Neutrophil (primary cell): Measurements from ENCODE around the gene GPATCH4.

ENCODE experiments used
- H3K27ac ChIP-seq: fragments of 200-600 bp; sonication (generic); 2 replicates; pipeline ENCODE4 v1.5.1; 2016; ENCODE audit warnings: mild to moderate bottlenecking, moderate library complexity
- H3K27me3 ChIP-seq: fragments of 200-600 bp; sonication (generic); 2 replicates; pipeline ENCODE4 v1.6.0; 2016; ENCODE audit warnings: mild to moderate bottlenecking
- H3K36me3 ChIP-seq: fragments of 200-600 bp; sonication (generic); 2 replicates; pipeline ENCODE4 v1.5.1; 2017
- H3K4me1 ChIP-seq, 2 experiments: fragments of 200-600 bp in 1 of 2; sonication (generic) in 1 of 2; 1 replicate in 1 of 2; 2 replicates in 1 of 2; pipeline versions ENCODE4 v1.5.1 to v1.6.1; 2013 to 2016; ENCODE audit warnings: low read depth in 1 of 2, low read length in 1 of 2, mild to moderate bottlenecking in 1 of 2, moderate library complexity in 1 of 2; ENCODE audit not compliant: control insufficient read depth in 1 of 2, insufficient read depth in 1 of 2
- H3K4me3 ChIP-seq, 2 experiments: fragments of 200-600 bp in 1 of 2; sonication (generic) in 1 of 2; 1 replicate in 1 of 2; 2 replicates in 1 of 2; pipeline ENCODE4 v1.5.1; 2013 to 2016; ENCODE audit warnings: low read depth in 1 of 2, low read length in 1 of 2, mild to moderate bottlenecking in 1 of 2, moderate library complexity in 1 of 2
- H3K9me3 ChIP-seq: fragments of 200-600 bp; sonication (generic); 2 replicates; pipeline ENCODE4 v1.5.1; 2016
- CTCF ChIP-seq: fragments of 200-600 bp; sonication (generic); IDR thresholded peaks from 2 replicates; pipeline ENCODE4 v1.5.1; 2016; ENCODE audit warnings: antibody characterized with exemption

GPATCH4 gene

DNA sequence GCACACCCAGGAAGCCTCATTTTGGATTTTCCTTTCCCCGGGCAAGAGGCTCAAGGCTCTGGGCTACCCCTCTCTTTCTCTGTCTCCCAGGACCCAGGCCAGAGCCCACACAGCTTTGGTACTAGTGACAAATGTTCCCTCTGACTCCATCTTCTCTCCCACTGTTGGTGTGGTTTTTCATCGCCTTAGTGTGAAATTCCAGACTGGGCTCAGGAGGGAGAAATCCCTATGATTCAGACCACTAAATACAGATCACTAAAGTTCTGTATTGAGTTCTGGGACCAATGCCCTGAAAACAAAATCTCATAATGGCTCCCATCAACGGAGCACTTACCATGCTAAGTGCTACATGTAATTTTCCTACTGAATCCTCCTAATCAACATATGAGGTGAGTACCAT, 55.0 kb downstream of the GPATCH4 start:
- peaks cover 83% of the 10 kb centered on the region for H3K36me3 ChIP-seq
- no peak for TF ChIP-seq CTCF
- H3K4me1 ChIP-seq, result no peaks in the 10 kb centered on the region
- H3K27me3 ChIP-seq, result no peaks in the 10 kb centered on the region
- H3K27ac ChIP-seq, result no peak overlapping the region
- H3K4me3 ChIP-seq, result no peak overlapping the region
- no peaks in the 10 kb centered on the region for H3K9me3 ChIP-seq

DNA sequence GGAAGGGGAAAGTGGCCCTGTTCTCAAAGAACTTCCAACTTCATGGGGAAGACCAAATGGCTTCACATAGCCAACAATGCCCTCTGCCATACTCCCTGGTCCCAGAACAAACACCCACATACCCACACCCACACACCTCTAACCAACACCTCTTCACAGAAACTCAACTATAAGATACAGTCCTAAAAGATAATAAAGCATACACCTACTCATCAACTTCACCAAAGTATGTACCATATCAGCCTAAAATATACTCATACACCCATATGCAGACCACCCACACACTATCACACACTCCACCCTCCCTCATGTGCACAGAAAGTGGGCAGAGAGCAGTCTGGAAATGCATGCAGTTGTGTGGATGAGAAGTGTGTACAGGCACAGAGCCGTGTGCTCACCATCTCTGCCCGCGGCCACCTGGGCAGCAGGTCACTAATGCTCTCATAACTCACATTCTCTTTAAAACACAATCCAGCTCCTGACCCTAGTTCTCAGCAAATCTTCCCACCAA, 56.6 kb downstream of the GPATCH4 start:
- Histone ChIP-seq H3K27ac (no peak overlapping the region), H3K27me3 (no peaks in the 10 kb centered on the region), H3K4me1 (no peaks in the 10 kb centered on the region), H3K4me3 (no peak overlapping the region), H3K36me3 (peaks cover 83% of the 10 kb centered on the region), H3K9me3 (no peaks in the 10 kb centered on the region)
- TF ChIP-seq CTCF, result no peak
